ENCODE data around the gene CEL.
"Not testable (repeated sequence)": the region's sequence is repeated elsewhere in the genome, so short reads cannot be mapped to it uniquely, and the experiment has no call there.

- not testable (repeated sequence) for TF ChIP-seq EZH2 (IDR thresholded peaks at IDR 0.05); POLR2AphosphoS5 (IDR thresholded peaks at IDR 0.05; ENCODE audit: borderline replicate concordance, low read depth, low read length); FOXP2 (optimal IDR thresholded peaks at IDR 0.05; ENCODE audit: control extremely low read depth, extremely low read length, insufficient read depth)
These were observed 20.3 kb downstream of the CEL start for GRCh38 chr9:133081957-133082644.

All from SK-N-MC (cell line).